GM19238 (cell line): Measurements from ENCODE around the gene FAIM2.

Source experiments
- DNase-seq: peaks from one replicate; pipeline ENCODE4 v3.0.0; 2011; ENCODE audit warnings: low spot score; ENCODE audit not compliant: insufficient read length

Gene FAIM2

DNA sequence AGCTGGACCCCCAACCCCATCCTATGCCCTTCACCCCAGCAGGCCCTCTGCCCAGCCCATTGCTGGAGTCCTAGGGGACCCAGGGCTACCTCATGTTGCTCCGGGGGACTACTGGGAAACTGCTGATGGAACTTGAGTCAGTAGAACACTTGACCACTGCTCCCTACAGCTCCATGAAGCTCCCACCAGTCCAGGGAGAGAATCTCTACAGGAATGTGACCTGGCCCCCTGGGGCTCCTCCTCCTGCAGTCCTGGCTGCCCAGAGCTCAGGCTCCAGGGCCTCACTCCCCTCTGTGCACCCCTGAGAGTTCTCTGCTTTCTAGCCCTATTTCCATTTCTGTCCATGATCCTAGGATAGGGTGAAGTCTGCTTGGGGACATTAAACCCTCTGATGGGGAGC is 36.0 kb upstream of the FAIM2 start:
- no peak for DNase-seq

GRCh38 chr12:49939307-49939706 is 35.6 kb upstream of the FAIM2 start:
- DNase-seq, result no peak

DNA sequence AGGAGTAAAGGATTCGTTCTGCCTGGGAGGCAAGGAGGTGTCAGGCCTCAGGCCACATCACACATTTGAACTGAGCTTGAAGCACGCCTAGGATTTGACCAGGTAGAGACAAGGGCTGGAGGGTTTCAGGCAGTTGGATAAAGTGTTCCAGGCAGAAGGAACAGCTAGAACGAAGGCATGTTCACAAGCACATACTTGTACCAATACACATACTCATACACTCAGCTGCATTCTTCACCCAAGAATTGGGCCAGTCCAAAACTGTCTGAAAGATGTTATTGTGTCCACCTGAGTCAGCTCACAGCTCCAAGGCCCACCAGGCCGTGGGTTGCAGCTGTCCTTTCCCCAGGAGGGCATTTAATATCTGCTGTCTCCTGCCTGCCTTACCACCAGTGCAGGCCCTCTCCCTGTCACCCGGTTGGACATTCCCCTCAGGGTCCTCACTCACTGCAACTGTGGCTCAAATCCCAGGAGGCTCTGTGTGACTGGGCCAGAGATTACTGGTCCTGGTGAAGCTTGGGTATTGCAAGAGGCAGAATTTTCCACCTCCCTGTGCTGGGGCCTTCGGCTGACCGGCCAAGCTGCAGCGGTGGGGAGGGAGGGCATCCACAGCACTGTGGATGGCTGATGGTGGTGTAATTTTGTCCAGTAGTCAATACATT is 34.1 kb upstream of the FAIM2 start:
- DNase-seq, result no peak

DNA sequence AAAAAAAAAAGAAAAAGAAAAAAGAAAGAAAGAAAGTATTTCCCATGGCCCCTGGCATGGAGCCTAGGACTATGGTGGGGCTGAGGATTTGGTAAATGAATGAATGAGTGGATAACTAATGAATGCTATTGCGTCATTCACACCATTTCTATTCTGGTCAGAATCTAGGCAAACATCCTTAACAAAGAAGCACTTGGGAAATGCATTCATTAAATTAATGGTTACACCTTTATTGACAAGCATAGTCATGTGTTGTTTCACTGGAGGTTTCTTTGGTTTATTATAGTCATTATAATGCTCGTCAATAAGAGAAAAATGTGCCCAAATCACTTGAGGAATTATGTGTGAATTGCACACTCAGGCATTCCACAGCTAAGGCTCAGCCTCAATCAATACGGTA is 33.2 kb upstream of the FAIM2 start:
- DNase-seq, result no peak

GRCh38 chr12:49934505-49934904 is 30.8 kb upstream of the FAIM2 start:
- DNase-seq, result no peak

GRCh38 chr12:49933796-49934195 is 30.1 kb upstream of the FAIM2 start:
- DNase-seq, result no peak

DNA sequence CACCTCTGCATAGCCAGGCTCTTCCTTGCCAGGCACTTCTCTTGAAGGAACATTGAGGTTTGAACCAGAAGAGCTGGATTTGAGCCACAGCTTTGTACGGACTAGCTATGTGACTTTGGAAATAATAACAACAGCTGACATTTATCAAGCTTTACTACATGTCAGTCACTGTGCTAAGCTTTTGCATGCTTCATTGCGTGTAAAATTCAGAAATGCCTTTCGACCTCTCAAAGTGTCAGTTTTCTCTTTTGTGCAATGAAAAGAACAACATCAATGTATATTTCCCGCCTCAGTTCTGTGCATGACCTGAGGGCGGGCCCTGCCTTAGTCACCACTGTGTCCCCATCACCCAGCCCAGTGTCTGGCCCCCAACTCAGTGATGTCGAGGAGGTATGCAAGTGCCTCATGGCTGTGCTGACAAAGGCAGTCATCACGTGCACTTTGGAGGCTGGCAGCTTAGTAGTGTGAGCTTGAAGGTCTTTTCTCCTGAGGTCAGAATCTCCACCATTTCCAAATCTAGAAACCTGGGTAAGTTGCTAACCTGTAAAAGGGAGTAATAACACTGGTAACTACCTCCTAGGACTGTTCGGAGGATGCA is 28.9 kb upstream of the FAIM2 start:
- no peak for DNase-seq

DNA sequence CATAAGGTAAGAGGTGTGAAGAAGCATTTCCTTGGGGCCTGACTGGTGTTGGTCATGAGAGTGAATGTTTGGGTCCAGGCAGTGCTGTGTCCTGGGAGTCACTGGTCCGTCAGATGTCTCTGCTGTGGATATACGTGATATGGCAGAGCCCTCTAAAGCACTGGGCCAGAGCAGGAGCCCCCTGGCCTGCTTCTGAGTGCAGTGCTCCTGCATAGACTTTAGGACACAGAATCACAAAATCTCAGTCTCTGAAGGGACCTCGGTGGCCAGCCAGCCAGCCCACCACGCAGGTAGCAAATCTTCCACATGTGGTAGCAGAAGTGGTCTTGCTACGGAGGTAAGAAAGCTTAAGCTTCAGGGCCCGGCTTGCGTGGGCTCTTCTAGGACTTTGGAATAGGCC is 28.3 kb upstream of the FAIM2 start:
- DNase-seq, result no peak

DNA sequence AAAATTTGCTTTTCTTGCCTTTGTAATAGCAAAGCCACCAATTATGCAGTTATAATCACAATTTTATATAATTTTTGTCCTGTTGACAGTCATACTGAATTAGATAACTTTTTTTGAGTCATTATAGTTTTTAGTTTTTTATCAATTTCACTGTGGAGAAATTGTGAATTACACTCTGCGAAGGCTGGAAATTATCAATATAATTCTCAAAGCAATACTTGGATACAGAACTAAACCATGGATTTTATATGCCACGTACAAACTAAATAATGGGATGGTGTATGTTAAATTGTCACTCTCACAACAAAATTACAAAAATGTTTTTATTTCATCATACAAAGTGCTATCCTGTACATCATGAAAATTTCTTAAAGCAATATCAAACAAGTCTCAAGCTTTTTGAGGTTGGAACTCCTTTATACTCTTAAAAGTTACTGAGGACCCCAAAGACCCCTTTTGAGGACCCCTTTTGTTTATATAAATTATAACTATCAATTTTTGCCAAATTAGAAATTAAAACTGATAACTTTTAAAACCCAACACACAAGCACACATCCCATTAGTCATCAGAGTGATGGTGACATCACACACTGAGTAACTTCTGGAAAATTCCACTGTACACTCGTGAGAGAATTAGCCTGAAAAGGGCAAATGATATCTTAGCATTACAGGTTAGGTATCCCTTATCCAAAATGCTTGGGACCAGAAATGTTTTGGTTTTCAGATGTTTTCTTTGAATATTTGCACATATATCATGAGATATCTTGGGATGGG is 27.0 kb upstream of the FAIM2 start:
- DNase-seq, result no peak

- no peak for DNase-seq
Observed at GRCh38 chr12:49929581-49929980, 25.9 kb upstream of the FAIM2 start.

DNA sequence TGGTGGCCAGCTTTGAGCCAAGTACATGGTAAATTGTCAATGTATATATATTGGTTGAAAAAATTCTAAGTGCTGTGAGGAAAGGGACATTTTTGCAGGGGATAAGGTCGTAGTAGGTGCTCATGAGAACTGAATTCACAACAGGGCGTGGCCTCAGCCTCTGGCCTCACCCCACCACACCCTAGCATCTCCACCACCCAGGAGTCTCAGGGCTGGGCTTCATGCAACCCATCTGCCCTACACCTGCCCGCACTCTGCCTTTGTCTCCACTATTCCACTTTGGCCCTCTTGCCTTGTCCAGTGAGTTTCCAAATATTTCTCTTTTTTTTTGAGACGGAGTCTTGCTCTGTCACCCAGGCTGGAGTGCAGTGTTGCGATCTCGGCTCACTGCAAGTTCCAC is 24.8 kb upstream of the FAIM2 start:
- DNase-seq, result no peak

DNA sequence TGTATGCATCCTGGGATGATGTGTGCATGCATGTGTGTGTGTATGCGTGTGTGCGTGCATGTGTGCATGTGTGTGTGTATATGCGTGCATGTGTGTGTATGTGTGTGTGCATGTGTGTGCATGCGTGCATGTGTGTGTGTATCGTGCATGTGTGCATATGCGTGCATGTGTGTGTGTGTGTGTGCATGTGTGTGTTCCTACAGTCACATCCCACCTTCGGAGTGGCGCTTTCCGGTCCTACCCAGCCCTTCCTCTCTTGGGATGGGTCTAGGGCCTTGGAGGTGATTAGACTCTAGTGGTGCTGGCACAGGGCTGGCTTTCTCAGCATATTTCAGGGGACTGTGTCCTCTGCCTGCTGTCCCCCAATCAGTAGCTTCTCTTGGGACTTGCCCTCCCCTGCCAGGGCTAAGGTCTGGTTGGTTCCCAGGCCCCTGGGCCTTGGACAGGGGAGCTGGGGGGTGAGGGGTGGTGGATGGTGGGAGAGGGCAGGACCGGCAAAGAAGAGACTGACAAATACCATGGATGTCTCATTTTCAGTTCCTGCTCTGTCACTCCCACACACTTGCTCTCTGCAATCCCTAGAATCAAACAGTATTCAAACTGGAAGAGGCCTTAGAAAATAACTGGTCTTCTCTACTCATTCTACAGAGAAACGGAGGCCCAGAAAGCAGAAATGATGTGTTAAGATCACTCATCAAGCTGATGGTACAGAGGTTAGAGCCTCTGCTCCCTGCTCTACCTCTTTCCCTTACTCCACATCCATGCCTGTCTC is 21.9 kb upstream of the FAIM2 start:
- no peak for DNase-seq

DNA sequence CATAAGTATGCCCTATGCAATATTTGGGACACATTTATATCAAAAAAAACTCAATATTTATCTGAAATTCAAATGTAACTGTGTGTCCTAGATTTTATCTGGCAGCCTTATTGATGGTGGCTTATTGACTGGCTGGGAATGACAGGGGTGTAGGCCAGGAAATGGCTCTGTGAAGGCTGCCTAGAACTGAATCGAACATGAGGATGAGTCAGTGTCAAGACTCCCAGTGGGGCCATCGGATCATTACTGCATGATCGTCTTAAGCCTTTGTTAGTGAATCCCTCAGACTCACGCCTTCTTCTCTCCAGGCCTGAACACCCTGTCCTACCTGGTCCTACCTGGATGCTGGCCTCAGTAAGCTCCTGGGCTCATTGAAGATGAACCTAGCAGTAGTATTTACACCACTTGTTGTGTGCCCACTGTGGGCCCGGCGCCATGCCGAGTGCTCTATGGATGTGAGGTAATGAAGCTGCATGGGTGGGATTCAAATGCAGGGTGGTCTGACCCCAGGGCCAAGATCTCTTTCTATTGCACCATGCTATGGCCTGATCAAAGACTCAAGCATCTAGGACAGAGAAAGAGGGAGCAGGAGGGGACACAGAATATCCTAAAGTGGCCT is 21.0 kb upstream of the FAIM2 start:
- no peak for DNase-seq

DNA sequence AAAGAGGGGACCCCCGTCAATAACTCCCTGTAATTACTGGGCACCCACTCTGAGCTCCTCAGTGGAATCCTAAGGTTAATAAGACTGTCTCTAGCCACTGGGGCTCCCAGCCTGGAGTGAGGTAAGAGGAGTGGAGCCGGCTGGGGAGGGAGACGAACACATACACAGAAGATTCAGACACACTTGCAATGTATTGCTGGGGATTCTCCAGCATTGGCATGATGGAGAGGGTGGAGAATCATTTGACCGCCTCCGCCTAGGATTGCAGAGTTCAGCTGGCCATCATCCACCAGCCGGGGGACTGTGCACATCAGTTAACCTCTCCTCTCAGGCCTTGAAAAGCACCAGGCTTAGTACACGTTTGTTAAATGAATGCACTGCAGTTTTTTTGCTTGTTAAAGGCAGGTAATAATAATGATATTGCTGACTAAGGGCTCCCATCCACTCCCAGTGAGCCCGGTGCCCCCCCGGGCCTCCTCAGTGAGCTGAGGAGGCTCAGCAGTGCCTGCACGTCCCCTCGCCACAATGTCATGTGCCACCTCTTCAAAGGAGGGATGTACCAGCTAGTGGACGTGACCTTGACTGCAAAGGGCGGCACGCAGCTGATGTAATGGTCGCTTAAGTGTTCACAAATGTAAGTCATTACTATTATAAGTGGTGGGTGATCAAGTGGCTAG is 20.3 kb upstream of the FAIM2 start:
- no peak for DNase-seq

GRCh38 chr12:49923035-49923644 is 19.4 kb upstream of the FAIM2 start:
- no peak for DNase-seq

GRCh38 chr12:49922349-49923034 is 18.8 kb upstream of the FAIM2 start:
- no peak for DNase-seq

DNA sequence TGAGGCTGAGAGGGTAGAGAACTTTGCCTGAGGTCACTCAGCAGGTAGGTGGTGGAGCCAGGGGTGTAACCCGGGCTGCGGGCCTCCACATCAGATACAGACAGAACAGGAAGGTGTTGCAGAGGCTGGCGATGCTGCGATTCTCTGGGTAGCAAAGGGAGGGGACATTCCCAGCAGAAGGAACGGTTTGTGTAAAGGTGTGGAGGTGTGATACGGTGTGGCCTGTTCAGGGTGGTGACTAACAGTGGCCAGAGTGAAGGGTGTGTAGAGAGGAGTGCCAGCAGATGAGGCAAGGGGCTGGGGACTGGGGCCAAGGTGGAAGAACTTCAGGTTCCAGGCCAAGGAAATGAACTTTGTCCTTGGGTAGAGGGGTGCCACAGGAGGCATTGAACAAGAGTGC is 18.2 kb upstream of the FAIM2 start:
- DNase-seq, result no peak

DNA sequence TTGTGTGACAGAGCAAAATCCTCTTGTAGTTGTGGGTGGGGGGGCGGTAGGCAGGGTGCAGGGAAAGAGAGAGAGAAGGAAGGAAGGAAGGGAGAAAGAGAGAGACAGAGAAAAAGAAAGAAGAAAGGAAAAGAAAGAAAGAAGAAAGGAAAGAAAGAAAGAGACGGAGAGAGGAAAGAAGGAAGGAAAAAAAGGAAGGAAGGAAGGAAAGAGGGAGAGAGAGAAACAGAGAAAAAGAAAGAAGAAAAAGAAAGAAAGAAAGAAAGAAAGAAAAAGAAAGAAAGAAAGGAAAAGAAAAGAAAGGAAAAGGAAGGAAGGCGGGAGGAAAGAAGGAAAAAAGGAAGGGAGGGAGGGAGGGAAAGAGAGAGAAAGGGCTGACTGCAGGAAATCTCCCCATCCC is 17.6 kb upstream of the FAIM2 start:
- no peak for DNase-seq

DNA sequence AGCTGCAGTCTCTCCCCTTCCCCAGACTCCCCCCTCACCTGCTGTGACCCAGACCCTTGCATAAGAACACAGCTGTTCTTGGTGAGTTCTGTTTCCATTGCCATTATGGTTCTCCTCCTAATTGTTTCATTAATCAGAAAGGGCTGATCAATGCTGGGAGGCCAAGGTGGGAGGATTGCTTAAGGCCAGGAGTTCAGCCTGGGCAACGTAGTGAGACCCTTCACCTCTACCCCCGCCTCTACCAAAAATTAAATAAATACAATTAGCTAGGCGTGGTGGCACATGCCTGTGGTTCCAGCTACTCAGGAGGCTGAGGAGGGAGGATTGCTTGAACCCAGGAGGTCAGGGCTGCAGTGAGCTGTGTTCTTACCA is 17.2 kb upstream of the FAIM2 start:
- no peak for DNase-seq
